GM23338 (cell line): ENCODE measurements around the gene NEURL1. TPM values are rescaled to one million over a fixed set of nuclear protein-coding genes. Genes with fewer than 3 reads are reported as not detected.
A peak's percentile ranks its signal among the peaks of the same experiment; 100 is the strongest.

ENCODE experiments used
- ATAC-seq: fragments of 200-7000 bp; cut with Tn5 transposase; 3 replicates; pipeline ENCODE4 v1.9.1; 2020
- DNase-seq: peaks from one replicate; pipeline ENCODE4 v3.0.0-alpha.2; 2015; ENCODE audit warnings: low spot score
- H2AFZ ChIP-seq: fragments of 200-600 bp; sonication (generic); 2 replicates; pipeline ENCODE4 v1.8.0; 2016; ENCODE audit warnings: antibody characterized with exemption, mild to moderate bottlenecking, moderate library complexity
- H3F3A ChIP-seq: fragments of 200-600 bp; sonication (generic); replicated peaks from 2 replicates; pipeline ENCODE4 v1.8.0; 2017; ENCODE audit warnings: antibody characterized with exemption, mixed run types, low read depth
- H3K27ac ChIP-seq: fragments of 200-600 bp; sonication (generic); 2 replicates; pipeline ENCODE4 v1.6.1; 2016; ENCODE audit warnings: low read depth
- H3K27me3 ChIP-seq: fragments of 200-600 bp; sonication (generic); 2 replicates; pipeline ENCODE4 v1.8.0; 2016; ENCODE audit warnings: mild to moderate bottlenecking, mixed run types, moderate library complexity; ENCODE audit not compliant: insufficient read depth
- H3K36me3 ChIP-seq: fragments of 200-600 bp; sonication (generic); 2 replicates; pipeline ENCODE4 v1.8.0; 2016; ENCODE audit warnings: mild to moderate bottlenecking; ENCODE audit not compliant: insufficient read depth
- H3K4me1 ChIP-seq: fragments of 200-600 bp; sonication (generic); 2 replicates; pipeline ENCODE4 v1.8.0; 2016; ENCODE audit warnings: mild to moderate bottlenecking, moderate library complexity; ENCODE audit not compliant: insufficient read depth
- H3K4me2 ChIP-seq: fragments of 200-600 bp; sonication (generic); 2 replicates; pipeline ENCODE4 v1.7.1; 2017; ENCODE audit warnings: mixed run types
- H3K4me3 ChIP-seq: fragments of 200-600 bp; sonication (generic); 2 replicates; pipeline ENCODE4 v1.6.1; 2016; ENCODE audit warnings: mixed run types
- H3K79me2 ChIP-seq: fragments of 200-600 bp; sonication (generic); replicated peaks from 2 replicates; pipeline ENCODE4 v1.8.0; 2017; ENCODE audit warnings: mild to moderate bottlenecking; ENCODE audit not compliant: insufficient read depth
- H3K9me2 ChIP-seq: fragments of 200-600 bp; sonication (generic); 2 replicates; pipeline ENCODE4 v1.8.0; 2017; ENCODE audit not compliant: insufficient read depth
- H4K20me1 ChIP-seq: fragments of 200-600 bp; sonication (generic); replicated peaks from 2 replicates; pipeline ENCODE4 v1.8.0; 2017; ENCODE audit warnings: mild to moderate bottlenecking; ENCODE audit not compliant: insufficient read depth
- H3K27ac Mint-ChIP-seq: 2 replicates; pipeline ENCODE4 v1.8.0; 2020; ENCODE audit warnings: inconsistent platforms, mild to moderate bottlenecking, moderate library complexity, mixed read lengths
- H3K27me3 Mint-ChIP-seq: 3 replicates; pipeline ENCODE4 v1.8.0; 2022; ENCODE audit warnings: low read depth, mild to moderate bottlenecking, moderate library complexity, mixed read lengths, inconsistent platforms; ENCODE audit not compliant: insufficient read depth, poor library complexity
- H3K36me3 Mint-ChIP-seq: 3 replicates; pipeline ENCODE4 v1.8.0; 2021; ENCODE audit warnings: low read depth, mild to moderate bottlenecking, inconsistent platforms, moderate library complexity, mixed read lengths
- H3K4me1 Mint-ChIP-seq: 3 replicates; pipeline ENCODE4 v1.8.0; 2020; ENCODE audit warnings: mild to moderate bottlenecking, inconsistent platforms, mixed read lengths
- H3K4me3 Mint-ChIP-seq: 3 replicates; pipeline ENCODE4 v1.8.0; 2021; ENCODE audit warnings: moderate library complexity, mild to moderate bottlenecking, inconsistent platforms, mixed read lengths
- H3K9me3 Mint-ChIP-seq: 3 replicates; pipeline ENCODE4 v1.8.0; 2020; ENCODE audit warnings: moderate library complexity, mild to moderate bottlenecking, inconsistent platforms, mixed read lengths
- ETS1 ChIP-seq: IDR thresholded peaks from 2 replicates; pipeline ENCODE4 v1.6.1; 2016; ENCODE audit warnings: antibody characterized with exemption
- EZH2 ChIP-seq: fragments of 200-600 bp; sonication (generic); IDR thresholded peaks from one replicate; pipeline ENCODE4 v1.8.0; 2017; ENCODE audit warnings: antibody characterized with exemption, mild to moderate bottlenecking, low read depth; ENCODE audit not compliant: unreplicated experiment
- NANOG ChIP-seq: IDR thresholded peaks from 2 replicates; pipeline ENCODE4 v1.6.1; 2016; ENCODE audit warnings: antibody characterized with exemption, borderline replicate concordance
- REST ChIP-seq: IDR thresholded peaks from one replicate; pipeline ENCODE4 v1.6.1; 2018; ENCODE audit warnings: antibody characterized with exemption; ENCODE audit not compliant: unreplicated experiment
- STAT1 ChIP-seq: IDR thresholded peaks from one replicate; pipeline ENCODE4 v1.6.1; 2016; ENCODE audit warnings: antibody characterized with exemption; ENCODE audit not compliant: unreplicated experiment
- ZNF114 ChIP-seq: fragments of 250-450 bp; sonication (Bioruptor Pico); IDR thresholded peaks from 2 replicates; pipeline ENCODE4 v1.5.0; 2020; ENCODE audit warnings: mild to moderate bottlenecking, moderate library complexity
- ZNF331 ChIP-seq: fragments of 250-450 bp; sonication (Bioruptor Pico); IDR thresholded peaks from 2 replicates; pipeline ENCODE4 v1.5.0; 2020; ENCODE audit warnings: low read depth, mild to moderate bottlenecking, moderate library complexity
- ZNF462 ChIP-seq: fragments of 250-450 bp; sonication (Bioruptor Pico); IDR thresholded peaks from 2 replicates; pipeline ENCODE4 v1.5.0; 2020; ENCODE audit warnings: mild to moderate bottlenecking, moderate library complexity
- polyA plus RNA-seq: library from polyadenylated mRNA; unstranded; fragments of >200 nt; fragmentation: Nextera tagmentation; extraction: Ambion mirVana; gene quantifications from 2 replicates; pipeline ENCODE4 v1.2.1, GENCODE V29; 2016
- total RNA-seq: library from RNA; depleted of rRNA; stranded (reverse); fragments of >200 nt; shearing (Covaris generic); gene quantifications from 2 replicates; pipeline ENCODE4 v1.2.3, GENCODE V29; 2014

The NEURL1 gene
- total and polyA plus RNA-seq, 2 experiments from 2014 or later = 0.82 to 1.1 TPM

- Histone ChIP-seq H4K20me1 (no peaks in the 10 kb centered on the region), H2AFZ (peak overlapping the region; percentile 94), H3K27ac (no peak overlapping the region), H3K9me2 (no peaks in the 10 kb centered on the region), H3K79me2 (no peaks in the 10 kb centered on the region), H3K36me3 (no peaks in the 10 kb centered on the region), H3F3A (peaks cover 5% of the 10 kb centered on the region; the same call in 1 of the 2 replicates), H3K4me1 (no peaks in the 10 kb centered on the region; the same call in 1 of the 2 replicates), H3K27me3 (peaks cover 58% of the 10 kb centered on the region), H3K4me2 (peak overlapping the region; percentile 90), H3K4me3 (peak overlapping the region; percentile 79)
- H3K36me3 Mint-ChIP-seq = no peaks in the 10 kb centered on the region
- no peaks in the 10 kb centered on the region; the same call in 2 of the 3 replicates for H3K9me3 Mint-ChIP-seq
- DNase-seq (peak; percentile 64), ATAC-seq (peak; percentile 58)
- peaks cover 18% of the 10 kb centered on the region; the same call in 2 of the 3 replicates for H3K4me1 Mint-ChIP-seq
- H3K4me3 Mint-ChIP-seq = peak overlapping the region; percentile 80
- TF ChIP-seq ETS1 = no peak
- no peak for TF ChIP-seq NANOG
- no peak for TF ChIP-seq ZNF331
- no peak for TF ChIP-seq STAT1
- TF ChIP-seq EZH2 = no peak
- no peak for TF ChIP-seq ZNF114 (CRISPR knock-in tag)
- no peak for TF ChIP-seq REST
- no peak for TF ChIP-seq ZNF462
- H3K27ac Mint-ChIP-seq = no peak overlapping the region
- H3K27me3 Mint-ChIP-seq = peaks cover 28% of the 10 kb centered on the region
Measured at GRCh38 chr10:103493916-103494877, 692 bp downstream of the NEURL1 start.
